ENCODE data around the gene PARN.

- TF ChIP-seq, protein P1, sequence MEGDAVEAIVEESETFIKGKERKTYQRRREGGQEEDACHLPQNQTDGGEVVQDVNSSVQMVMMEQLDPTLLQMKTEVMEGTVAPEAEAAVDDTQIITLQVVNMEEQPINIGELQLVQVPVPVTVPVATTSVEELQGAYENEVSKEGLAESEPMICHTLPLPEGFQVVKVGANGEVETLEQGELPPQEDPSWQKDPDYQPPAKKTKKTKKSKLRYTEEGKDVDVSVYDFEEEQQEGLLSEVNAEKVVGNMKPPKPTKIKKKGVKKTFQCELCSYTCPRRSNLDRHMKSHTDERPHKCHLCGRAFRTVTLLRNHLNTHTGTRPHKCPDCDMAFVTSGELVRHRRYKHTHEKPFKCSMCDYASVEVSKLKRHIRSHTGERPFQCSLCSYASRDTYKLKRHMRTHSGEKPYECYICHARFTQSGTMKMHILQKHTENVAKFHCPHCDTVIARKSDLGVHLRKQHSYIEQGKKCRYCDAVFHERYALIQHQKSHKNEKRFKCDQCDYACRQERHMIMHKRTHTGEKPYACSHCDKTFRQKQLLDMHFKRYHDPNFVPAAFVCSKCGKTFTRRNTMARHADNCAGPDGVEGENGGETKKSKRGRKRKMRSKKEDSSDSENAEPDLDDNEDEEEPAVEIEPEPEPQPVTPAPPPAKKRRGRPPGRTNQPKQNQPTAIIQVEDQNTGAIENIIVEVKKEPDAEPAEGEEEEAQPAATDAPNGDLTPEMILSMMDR (IDR thresholded peaks at IDR 0.05) = no peak
- TF ChIP-seq POLR2A (IDR thresholded peaks at IDR 0.05) = no peak
Measured at GRCh38 chr16:14520753-14521152, 109.3 kb downstream of the PARN start.

Measured in right lobe of liver (tissue), 4 donors.